Measurements from ENCODE around the gene POLN. TPM values are rescaled to one million over a fixed set of nuclear protein-coding genes. Genes with fewer than 3 reads are reported as not detected.

The POLN gene
- polyA plus RNA-seq, 1 donor (not counting 4 experiments of a cell fraction or from before 2014, with no cell fraction given): 1.3 TPM

DNA sequence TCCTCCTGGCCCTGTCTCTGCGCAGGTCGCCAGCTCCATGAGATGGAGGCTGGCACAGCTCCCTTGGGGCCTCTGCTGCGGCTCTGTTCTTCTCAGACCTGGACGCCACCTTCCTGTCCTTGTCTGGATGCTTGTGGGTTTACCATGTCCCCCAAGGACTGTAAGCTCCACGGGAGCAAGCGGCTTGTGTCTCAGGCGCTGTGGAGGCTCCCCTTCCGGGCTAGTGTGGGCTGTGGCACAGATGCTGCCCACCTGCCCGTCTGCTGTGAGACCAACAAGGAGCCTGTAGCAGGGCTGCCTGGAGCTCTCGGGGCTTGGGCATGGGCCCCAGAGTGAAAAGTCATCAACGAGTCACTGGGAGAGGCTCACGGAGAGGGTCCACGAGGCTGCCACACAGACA lies 157.6 kb downstream of the POLN start:
- TF ChIP-seq, protein P1, sequence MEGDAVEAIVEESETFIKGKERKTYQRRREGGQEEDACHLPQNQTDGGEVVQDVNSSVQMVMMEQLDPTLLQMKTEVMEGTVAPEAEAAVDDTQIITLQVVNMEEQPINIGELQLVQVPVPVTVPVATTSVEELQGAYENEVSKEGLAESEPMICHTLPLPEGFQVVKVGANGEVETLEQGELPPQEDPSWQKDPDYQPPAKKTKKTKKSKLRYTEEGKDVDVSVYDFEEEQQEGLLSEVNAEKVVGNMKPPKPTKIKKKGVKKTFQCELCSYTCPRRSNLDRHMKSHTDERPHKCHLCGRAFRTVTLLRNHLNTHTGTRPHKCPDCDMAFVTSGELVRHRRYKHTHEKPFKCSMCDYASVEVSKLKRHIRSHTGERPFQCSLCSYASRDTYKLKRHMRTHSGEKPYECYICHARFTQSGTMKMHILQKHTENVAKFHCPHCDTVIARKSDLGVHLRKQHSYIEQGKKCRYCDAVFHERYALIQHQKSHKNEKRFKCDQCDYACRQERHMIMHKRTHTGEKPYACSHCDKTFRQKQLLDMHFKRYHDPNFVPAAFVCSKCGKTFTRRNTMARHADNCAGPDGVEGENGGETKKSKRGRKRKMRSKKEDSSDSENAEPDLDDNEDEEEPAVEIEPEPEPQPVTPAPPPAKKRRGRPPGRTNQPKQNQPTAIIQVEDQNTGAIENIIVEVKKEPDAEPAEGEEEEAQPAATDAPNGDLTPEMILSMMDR (optimal IDR thresholded peaks at IDR 0.05 in 1 of 3, IDR thresholded peaks at IDR 0.05 in 1 of 3, conservative IDR thresholded peaks at IDR 0.05 in 1 of 3; ENCODE audit: extremely low read depth in 1 of 3, insufficient read depth in 2 of 3, low read length in 3 of 3): no peak
- TF ChIP-seq EZH2 (IDR thresholded peaks at IDR 0.05; ENCODE audit: low read length): no peak
- dilution Hi-C loops (cut with MboI; ENCODE audit: extremely low pct_ligation_motif_present, low sequenced_read_pairs): no loop called here
- Histone ChIP-seq H3K9me3 (ENCODE audit: control insufficient read depth, low read depth, low read length) (no peaks in the 10 kb centered on the region), H4K20me1 (ENCODE audit: control insufficient read depth, extremely low read depth, insufficient read depth, low read length) (no peaks in the 10 kb centered on the region), H3K27me3 (ENCODE audit: control insufficient read depth, extremely low read depth, insufficient read depth, low read length) (peaks cover 5% of the 10 kb centered on the region), H3K79me2 (ENCODE audit: control insufficient read depth, insufficient read depth, low read length) (no peaks in the 10 kb centered on the region), H3K4me3 (ENCODE audit: control insufficient read depth in 2 of 3, extremely low read depth in 1 of 3, insufficient read depth in 2 of 3, low read depth in 1 of 3, low read length in 3 of 3) (no peak overlapping the region), H2AFZ (ENCODE audit: control insufficient read depth, low read length) (no peak overlapping the region), H3K4me1 (ENCODE audit: control insufficient read depth, extremely low read depth, insufficient read depth, low read length) (no peaks in the 10 kb centered on the region), H3K36me3 (ENCODE audit: control insufficient read depth in 2 of 2, extremely low read depth in 1 of 2, insufficient read depth in 2 of 2, low read length in 2 of 2) (no peaks in the 10 kb centered on the region), H3K9me1 (ENCODE audit: control insufficient read depth, extremely low read depth, insufficient read depth, low read length) (no peaks in the 10 kb centered on the region), H3K27ac (ENCODE audit: control insufficient read depth, insufficient read depth, low read length) (no peak overlapping the region), H3K9ac (ENCODE audit: control insufficient read depth, extremely low read depth, insufficient read depth, low read length) (no peak overlapping the region), H3K4me2 (ENCODE audit: control insufficient read depth, extremely low read depth, insufficient read depth, low read depth, low read length) (no peak overlapping the region)
- no peak for FAIRE-seq
- no peak for DNase-seq (ENCODE audit: low read depth, low spot score)

DNA sequence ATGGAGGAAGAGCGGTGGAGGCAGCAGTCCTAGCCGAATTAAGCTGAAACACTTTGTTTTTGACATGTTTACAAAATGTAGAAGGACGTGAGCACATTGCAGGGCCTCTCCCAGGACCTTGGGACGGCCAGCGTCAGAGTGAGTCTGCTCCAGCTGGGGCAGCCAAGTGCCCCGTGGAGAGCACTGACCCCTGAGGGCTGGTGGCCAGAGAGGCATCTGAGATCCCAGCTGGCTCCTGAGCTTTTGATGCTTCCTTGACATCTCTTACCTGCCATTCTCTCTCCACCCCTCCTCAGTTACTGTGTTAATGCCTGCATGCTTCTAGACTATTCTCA lies 158.1 kb downstream of the POLN start:
- no peak for TF ChIP-seq EZH2 (IDR thresholded peaks at IDR 0.05; ENCODE audit: low read length)
- TF ChIP-seq, protein P1 (optimal IDR thresholded peaks at IDR 0.05 in 1 of 3, IDR thresholded peaks at IDR 0.05 in 1 of 3, conservative IDR thresholded peaks at IDR 0.05 in 1 of 3; ENCODE audit: extremely low read depth in 1 of 3, insufficient read depth in 2 of 3, low read length in 3 of 3): no peak
- H3K4me3 ChIP-seq (ENCODE audit: control insufficient read depth in 2 of 3, extremely low read depth in 1 of 3, insufficient read depth in 2 of 3, low read depth in 1 of 3, low read length in 3 of 3): no peak overlapping the region
- no peaks in the 10 kb centered on the region for H3K79me2 ChIP-seq (ENCODE audit: control insufficient read depth, insufficient read depth, low read length)

More for the DNA sequence above, 158.1 kb downstream of the POLN start:
- FAIRE-seq (no peak), DNase-seq (ENCODE audit: low read depth, low spot score) (no peak)
- Histone ChIP-seq H3K27ac (ENCODE audit: control insufficient read depth, insufficient read depth, low read length) (no peak overlapping the region), H3K9ac (ENCODE audit: control insufficient read depth, extremely low read depth, insufficient read depth, low read length) (no peak overlapping the region), H4K20me1 (ENCODE audit: control insufficient read depth, extremely low read depth, insufficient read depth, low read length) (no peaks in the 10 kb centered on the region), H3K36me3 (ENCODE audit: control insufficient read depth in 2 of 2, extremely low read depth in 1 of 2, insufficient read depth in 2 of 2, low read length in 2 of 2) (no peaks in the 10 kb centered on the region), H3K4me2 (ENCODE audit: control insufficient read depth, extremely low read depth, insufficient read depth, low read depth, low read length) (no peak overlapping the region), H2AFZ (ENCODE audit: control insufficient read depth, low read length) (no peak overlapping the region), H3K9me1 (ENCODE audit: control insufficient read depth, extremely low read depth, insufficient read depth, low read length) (no peaks in the 10 kb centered on the region), H3K9me3 (ENCODE audit: control insufficient read depth, low read depth, low read length) (no peaks in the 10 kb centered on the region), H3K27me3 (ENCODE audit: control insufficient read depth, extremely low read depth, insufficient read depth, low read length) (peaks cover 5% of the 10 kb centered on the region), H3K4me1 (ENCODE audit: control insufficient read depth, extremely low read depth, insufficient read depth, low read length) (no peaks in the 10 kb centered on the region)
- dilution Hi-C loops (cut with MboI; ENCODE audit: extremely low pct_ligation_motif_present, low sequenced_read_pairs): no loop called here

Data from keratinocyte (primary cell).